K562 (cell line): ENCODE measurements around the gene SF3A2. TPM values are rescaled to one million over a fixed set of nuclear protein-coding genes. Genes with fewer than 3 reads are reported as not detected.

ENCODE experiments used
- ATAC-seq: fragments of 200-7000 bp; cut with Tn5 transposase; 3 replicates; pipeline ENCODE4 v1.9.1; 2020; ENCODE audit warnings: moderate library complexity
- BruUV-seq: library from RNA; stranded (reverse); fragments of 400-500 nt; replicated peaks from 2 replicates; lab custom pipeline; 2021; lab: Mats Ljungman, UMichigan
- CTCF ChIA-PET: fragments of 300-600 bp; formaldehyde crosslinking; extraction: SDS; loops from one replicate; lab custom pipeline; 2021; ENCODE audit warnings: low intra/inter-chr PET ratio; lab: Yijun Ruan, JAX
- POLR2A ChIA-PET: fragments of 300-600, 350-650 bp; sonication (Branson Sonifier 250); formaldehyde crosslinking; extraction: SDS; loops from one replicate; lab custom pipeline; 2021; ENCODE audit warnings: antibody characterized with exemption, inconsistent platforms; lab: Yijun Ruan, JAX
- DNase-seq, 4 experiments: peaks; one replicate each; pipeline versions ENCODE4 v3.0.0 to v3.0.0-alpha.2; 2011 to 2018; ENCODE audit warnings: low spot score in 3 of 4, mixed read lengths in 3 of 4; ENCODE audit errors: extremely low read depth in 1 of 4
- FAIRE-seq: peaks from 2 replicates; lab custom pipeline; 2011; peaks lifted over from hg19 to GRCh38; lab: Jason Lieb, UNC
- H2AFZ ChIP-seq: 2 replicates; pipeline ENCODE4 v1.6.0; 2011; ENCODE audit warnings: low read depth, low read length, control low read depth, inconsistent platforms
- H3K27ac ChIP-seq: fragments of 200-600 bp; 3 replicates; pipeline ENCODE4 v1.8.0; 2011; ENCODE audit warnings: low read depth, mild to moderate bottlenecking, control low read depth, inconsistent platforms, low read length, moderate library complexity, mixed read lengths; ENCODE audit errors: extremely low read depth
- H3K27me3 ChIP-seq, 2 experiments: fragments of 300-600 bp in 1 of 2; 2 replicates in 1 of 2; 3 replicates in 1 of 2; pipeline versions ENCODE4 v1.6.0 to v1.8.0; 2011; ENCODE audit warnings: inconsistent platforms in 2 of 2, low read length in 2 of 2, mild to moderate bottlenecking in 1 of 2, mixed read lengths in 1 of 2, moderate library complexity in 1 of 2; ENCODE audit not compliant: control insufficient read depth in 2 of 2, insufficient read depth in 2 of 2
- H3K36me3 ChIP-seq: fragments of 300-600 bp; 3 replicates; pipeline ENCODE4 v1.8.0; 2011; ENCODE audit warnings: mild to moderate bottlenecking, low read length, inconsistent platforms; ENCODE audit not compliant: control insufficient read depth, insufficient read depth
- H3K4me1 ChIP-seq, 2 experiments: fragments of 200-600 bp in 1 of 2; replicated peaks in 1 of 2; 2 replicates in 1 of 2; 3 replicates in 1 of 2; pipeline versions ENCODE4 v1.5.1 to v1.8.0; 2011; ENCODE audit warnings: inconsistent platforms in 2 of 2, low read length in 2 of 2, mild to moderate bottlenecking in 1 of 2, mixed read lengths in 1 of 2, moderate library complexity in 1 of 2; ENCODE audit not compliant: control insufficient read depth in 2 of 2, insufficient read depth in 2 of 2
- H3K4me2 ChIP-seq: 2 replicates; pipeline ENCODE4 v1.6.1; 2011; ENCODE audit warnings: low read length, control low read depth, inconsistent platforms, mixed read lengths; ENCODE audit not compliant: insufficient read depth
- H3K4me3 ChIP-seq: fragments of 200-600 bp; sonication (generic), shearing (Covaris generic); 2 replicates; pipeline ENCODE4 v1.5.1; 2016; ENCODE audit warnings: control low read depth, inconsistent platforms
- H3K79me2 ChIP-seq: fragments of 200-600 bp; 3 replicates; pipeline ENCODE4 v1.8.0; 2011; ENCODE audit warnings: low read length, inconsistent platforms; ENCODE audit not compliant: control insufficient read depth, insufficient read depth
- H3K9ac ChIP-seq, 2 experiments: 2 replicates each; pipeline versions ENCODE4 v1.6.0 to v1.6.1; 2011; ENCODE audit warnings: low read depth in 2 of 2, low read length in 2 of 2, control low read depth in 1 of 2, inconsistent platforms in 1 of 2, mild to moderate bottlenecking in 1 of 2, mixed read lengths in 1 of 2; ENCODE audit not compliant: insufficient read depth in 1 of 2
- H3K9me1 ChIP-seq: one replicate; pipeline ENCODE4 v1.6.0; 2011; ENCODE audit warnings: inconsistent platforms, mild to moderate bottlenecking, low read length, moderate library complexity; ENCODE audit not compliant: control insufficient read depth, insufficient read depth
- H3K9me3 ChIP-seq: replicated peaks from 2 replicates; pipeline ENCODE4 v1.5.1; 2011; ENCODE audit warnings: low read depth, low read length, inconsistent platforms; ENCODE audit not compliant: control insufficient read depth, insufficient read depth
- H4K20me1 ChIP-seq: replicated peaks from 2 replicates; pipeline ENCODE4 v1.6.1; 2011; ENCODE audit warnings: low read length, inconsistent platforms, mixed read lengths; ENCODE audit not compliant: control insufficient read depth, insufficient read depth
- HNRNPH1 ChIP-seq: fragments of 200-400 bp; formaldehyde crosslinking; optimal IDR thresholded peaks from 2 replicates; pipeline ENCODE3; 2017; ENCODE audit warnings: low read depth, mild to moderate bottlenecking, low read length, moderate library complexity
- POLR2G ChIP-seq: fragments of 200-400 bp; formaldehyde crosslinking; IDR thresholded peaks from 2 replicates; pipeline ENCODE4 v1.6.1; 2017; ENCODE audit warnings: low read depth, mild to moderate bottlenecking, antibody characterized with exemption, low read length, moderate library complexity
- RHOXF2B ChIP-seq: fragments of 250-450 bp; sonication (Bioruptor Pico); conservative IDR thresholded peaks from 2 replicates; pipeline ENCODE4 v1.5.1; 2021
- SRSF7 ChIP-seq: fragments of 200-400 bp; formaldehyde crosslinking; optimal IDR thresholded peaks from 2 replicates; pipeline ENCODE3; 2017; ENCODE audit warnings: mild to moderate bottlenecking, low read depth, low read length
- TCFL5 ChIP-seq: fragments of 250-450 bp; sonication (Bioruptor Pico); conservative IDR thresholded peaks from 2 replicates; pipeline ENCODE4 v1.6.1; 2021; ENCODE audit warnings: mild to moderate bottlenecking, moderate library complexity, matching md5 sums
- ZBTB33 ChIP-seq: sonication (generic); formaldehyde crosslinking; IDR thresholded peaks from 2 replicates; pipeline ENCODE4 v1.8.1; 2023; ENCODE audit warnings: mild to moderate bottlenecking, missing genetic modification reagents
- WGBS: fragments of 100-300 bp; shearing (Covaris generic); methylation state at CpG from one replicate; pipeline ENCODE4 v1.1.6; 2016; ENCODE audit warnings: low coverage, mixed read lengths; ENCODE audit not compliant: insufficient coverage; ENCODE audit errors: missing lambda C conversion rate; 5-methylcytosine and 5-hydroxymethylcytosine counted together
- in situ Hi-C: fragments of 300-500 bp; cut with MboI; formaldehyde crosslinking; loops from 4 replicates; pipeline ENCODE4 v1.15.0; 2018; ENCODE audit warnings: inconsistent platforms, mixed read lengths
- intact Hi-C: fragments of 100-400 bp; cut with micrococcal nuclease; formaldehyde crosslinking; loops from 2 replicates; pipeline ENCODE4 v1.14.2; 2022
- polyA plus RNA-seq, 8 experiments: library from polyadenylated mRNA; depleted of rRNA in 4 of 8; stranded (reverse) in 5 of 8; unstranded in 3 of 8; fragments of >200 nt; fragmentation: Nextera tagmentation in 2 of 8; fragmentation: Illumina TruSeq in 1 of 8; extraction: Ambion mirVana in 2 of 8; extraction: Trizol in 1 of 8; gene quantifications; 2 replicates each; pipeline versions ENCODE4 v1.2.1 to v1.2.3, GENCODE V29; 2011 to 2014; ENCODE audit warnings: inconsistent platforms in 1 of 8, missing spikeins in 1 of 8
- total RNA-seq, 7 experiments: library from RNA; depleted of rRNA in 6 of 7; stranded (reverse); fragments of >200 nt in 6 of 7; fragmentation: Illumina TruSeq in 2 of 7; extraction: Trizol in 2 of 7; gene quantifications; 2 replicates each; pipeline versions ENCODE4 v1.2.1 to v1.2.3, GENCODE V29; 2011 to 2021; ENCODE audit warnings: low replicate concordance in 1 of 7
- TF ChIP-seq, protein P1 (sequence below): fragments of 250-450 bp; sonication (Bioruptor Pico); IDR thresholded peaks from 2 replicates; pipeline ENCODE4 v1.5.0; 2021

Gene SF3A2
- total and polyA plus RNA-seq, 9 of the 15 experiments (the other 6 are each of a cell fraction or from before 2014, with no cell fraction given): 0.17 to 194 (median 22.8) TPM

- TF ChIP-seq RHOXF2B (no peak), POLR2G (peak; percentile 29; the same call in 1 of the 2 replicates), SRSF7 (no peak), HNRNPH1 (no peak), ZBTB33 (0 out of 2 replicates have a peak, but pooled peaks have one; percentile 10), TCFL5 (CRISPR knock-in tag) (no peak)
- TF ChIP-seq, protein P1, sequence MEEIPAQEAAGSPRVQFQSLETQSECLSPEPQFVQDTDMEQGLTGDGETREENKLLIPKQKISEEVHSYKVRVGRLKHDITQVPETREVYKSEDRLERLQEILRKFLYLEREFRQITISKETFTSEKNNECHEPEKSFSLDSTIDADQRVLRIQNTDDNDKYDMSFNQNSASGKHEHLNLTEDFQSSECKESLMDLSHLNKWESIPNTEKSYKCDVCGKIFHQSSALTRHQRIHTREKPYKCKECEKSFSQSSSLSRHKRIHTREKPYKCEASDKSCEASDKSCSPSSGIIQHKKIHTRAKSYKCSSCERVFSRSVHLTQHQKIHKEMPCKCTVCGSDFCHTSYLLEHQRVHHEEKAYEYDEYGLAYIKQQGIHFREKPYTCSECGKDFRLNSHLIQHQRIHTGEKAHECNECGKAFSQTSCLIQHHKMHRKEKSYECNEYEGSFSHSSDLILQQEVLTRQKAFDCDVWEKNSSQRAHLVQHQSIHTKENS (CRISPR knock-in tag): no peak
- TF ChIP-seq, all 486 proteins: peak for 2
- intact Hi-C loops (no loop called here), in situ Hi-C loops (no loop called here)
- FAIRE-seq (no peak), ATAC-seq (no peak), DNase-seq (no peak)
- no TSS peak for BruUV-seq
- H3K4me1 ChIP-seq: peaks cover 0 to 55% of the 10 kb centered on the region in 2 experiments; a peak in 3 of 5 replicates
- H3K4me2 ChIP-seq: no peak overlapping the region
- H3K27me3 ChIP-seq: no peaks in the 10 kb centered on the region
- no peak overlapping the region for H3K4me3 ChIP-seq
- 0 out of 3 replicates have a peak, but pooled peaks cover 2% of the 10 kb centered on the region for H3K79me2 ChIP-seq
- H4K20me1 ChIP-seq: 0 out of 2 replicates have a peak, but pooled peaks cover 9% of the 10 kb centered on the region
- no peaks in the 10 kb centered on the region for H3K9me3 ChIP-seq
- H2AFZ ChIP-seq: no peak overlapping the region
- no peak overlapping the region for H3K27ac ChIP-seq
- 99% methylated on average over 9 of the region's 21 CpGs for WGBS
- ChIA-PET CTCF (no interaction called here), POLR2A (no interaction called here)
- no peaks in the 10 kb centered on the region for H3K9me1 ChIP-seq
- no peak overlapping the region for H3K9ac ChIP-seq
- H3K36me3 ChIP-seq: peaks cover 96% of the 10 kb centered on the region; the same call in 2 of the 3 replicates
These were observed 26.4 kb upstream of the SF3A2 start for GRCh38 chr19:2210206-2210605.
